ENCODE measurements around the gene UBE2D1. TPM values are rescaled to one million over a fixed set of nuclear protein-coding genes. Genes with fewer than 3 reads are reported as not detected.

Gene UBE2D1
- total and polyA plus RNA-seq, 2 donors (not counting 3 experiments of a cell fraction or from before 2014, with no cell fraction given), result 13.5 to 14.5 TPM

- intact Hi-C loops (cut with micrococcal nuclease) (no loop called here), dilution Hi-C loops (cut with MboI; ENCODE audit: extremely low pct_ligation_motif_present, low sequenced_read_pairs) (no loop called here)
- no peak overlapping the region for H3K4me2 ChIP-seq (ENCODE audit: insufficient read depth, low read length)
- no peaks in the 10 kb centered on the region for H3K4me1 ChIP-seq (ENCODE audit: control insufficient read depth, extremely low read depth, insufficient read depth, low read length)
- H3K27me3 ChIP-seq (ENCODE audit: control insufficient read depth in 2 of 2, insufficient read depth in 2 of 2, low read length in 2 of 2), result no peaks in the 10 kb centered on the region
- H3K27ac ChIP-seq (ENCODE audit: insufficient read depth, low read depth, low read length), result no peak overlapping the region
- DNase-seq (ENCODE audit: low read depth, low spot score) (no peak), FAIRE-seq (no peak)
- no peak overlapping the region for H2AFZ ChIP-seq (ENCODE audit: low read depth, low read length)
- H3K9me3 ChIP-seq (replicated peaks; ENCODE audit: control insufficient read depth, insufficient read depth, low read length), result no peaks in the 10 kb centered on the region
- peaks cover 44% of the 10 kb centered on the region for H3K79me2 ChIP-seq (ENCODE audit: control insufficient read depth, insufficient read depth, low read length)
- no TSS peak for BruUV-seq (replicated peaks)
- H4K20me1 ChIP-seq (replicated peaks; ENCODE audit: control insufficient read depth, extremely low read depth, insufficient read depth, low read length), result peaks cover 9% of the 10 kb centered on the region
- H3K36me3 ChIP-seq (ENCODE audit: control insufficient read depth in 2 of 2, extremely low read depth in 1 of 2, insufficient read depth in 2 of 2, low read length in 2 of 2), result no peaks in the 10 kb centered on the region
- H3K9me1 ChIP-seq (replicated peaks; ENCODE audit: control insufficient read depth, extremely low read depth, insufficient read depth, low read length), result no peaks in the 10 kb centered on the region
- no peak overlapping the region for H3K4me3 ChIP-seq (replicated peaks in 1 of 3; ENCODE audit: insufficient read depth in 1 of 3, low read depth in 1 of 3, low read length in 3 of 3)
- H3K9ac ChIP-seq (replicated peaks; ENCODE audit: extremely low read depth, insufficient read depth, low read length), result no peak overlapping the region
- TF ChIP-seq EZH2 (IDR thresholded peaks at IDR 0.05; ENCODE audit: borderline replicate concordance, low read depth, low read length, severe bottlenecking) (no peak), FOS (IDR thresholded peaks at IDR 0.05; ENCODE audit: borderline replicate concordance, insufficient read depth, low read length) (no peak), GATA2 (IDR thresholded peaks at IDR 0.05; ENCODE audit: insufficient read depth, insufficient read length, low read depth, low read length) (no peak), MYC (IDR thresholded peaks at IDR 0.05; ENCODE audit: low read depth, low read length) (no peak), CTCF (IDR thresholded peaks at IDR 0.05; ENCODE audit: extremely low read depth in 1 of 2, insufficient read depth in 1 of 2, low read depth in 1 of 2, low read length in 2 of 2) (no peak), POLR2AphosphoS5 (IDR thresholded peaks at IDR 0.05; ENCODE audit: insufficient read depth, low read depth, low read length) (no peak), POLR2A (IDR thresholded peaks at IDR 0.05; ENCODE audit: low read depth, low read length) (no peak), MAX (IDR thresholded peaks at IDR 0.05; ENCODE audit: insufficient read depth, insufficient read length) (no peak)
- CTCF ChIA-PET, result no interaction called here
- POLR2A ChIA-PET, result interaction anchor here (1.1 kb wide), 1 partner anchor 25 kb away, joined by 3 read pairs; no protein-coding TSS in a partner anchor
Measured at GRCh38 chr10:58351616-58352578, 17.1 kb downstream of the UBE2D1 start.
